ENCODE data around the gene PSME1. TPM values are rescaled to one million over a fixed set of nuclear protein-coding genes. Genes with fewer than 3 reads are reported as not detected.

Gene PSME1
- total and polyA plus RNA-seq, 2 of the 13 experiments (the other 11 are each of a cell fraction or from before 2014, with no cell fraction given) = 159 to 608 TPM

GRCh38 chr14:24160499-24160849, 24.5 kb downstream of the PSME1 start:
- Histone ChIP-seq H3K36me3 (replicated peaks in 1 of 2; ENCODE audit: control insufficient read depth in 1 of 2, insufficient read depth in 2 of 2, low read length in 2 of 2) (peaks cover 61 to 68% of the 10 kb centered on the region in 2 experiments), H3K79me2 (ENCODE audit: insufficient read depth, low read length) (peaks cover 5% of the 10 kb centered on the region), H3K9ac (ENCODE audit: insufficient read depth, low read depth, low read length) (no peak overlapping the region), H3K4me1 (ENCODE audit: insufficient read depth, low read length) (peaks cover 28% of the 10 kb centered on the region), H2AFZ (ENCODE audit: low read length) (no peak overlapping the region), H3K27ac (ENCODE audit: extremely low read length, insufficient read depth, low read length) (peak overlapping the region; percentile 24), H3K9me3 (ENCODE audit: low read length) (no peaks in the 10 kb centered on the region), H3K4me2 (ENCODE audit: low read depth, low read length) (peak overlapping the region; percentile 98; the same call in 1 of the 2 replicates), H4K20me1 (ENCODE audit: insufficient read depth, low read length) (no peaks in the 10 kb centered on the region), H3K4me3 (replicated peaks in 1 of 3; ENCODE audit: insufficient read depth in 1 of 3, low read depth in 2 of 3, low read length in 3 of 3) (no peak overlapping the region), H3K27me3 (ENCODE audit: control insufficient read depth in 1 of 2, insufficient read depth in 2 of 2, low read length in 2 of 2) (no peaks in the 10 kb centered on the region; a peak in 1 of 5 replicates)
- FAIRE-seq = no peak
- no TSS peak for BruUV-seq (replicated peaks)
- CTCF ChIA-PET (ENCODE audit: low intra/inter-chr PET ratio, low total read pairs) = interaction anchor here (1.2 to 2.4 kb wide), 8 partner anchors 21 to 147 kb away, joined by 4 to 12 read pairs (median 8); partner anchors contain the start of gene PSME1
- in situ Hi-C loops (cut with HindIII; ENCODE audit: extremely low pct_ligation_motif_present, low pct_unique_long_range_greater_than_20kb) (loop anchor here (5.0 kb wide), 1 partner anchor 103 kb away; no protein-coding TSS in a partner anchor), intact Hi-C loops (cut with micrococcal nuclease; ENCODE audit: unreplicated experiment) (no loop called here)
- ATAC-seq = no peak
- WGBS (ENCODE audit: low lambda C conversion rate) = 96% methylated on average over 4 of the region's 4 CpGs
- DNase-seq (ENCODE audit: low spot score) = no peak
- POLR2A ChIA-PET = interaction anchor here (1.0 to 11.8 kb wide), 35 partner anchors 9 to 1183 kb away, joined by 3 to 233 read pairs (median 11); partner anchors contain the start of genes ACIN1, C14orf119, CHMP4A and CIDEB
- TF ChIP-seq ZNF709 (CRISPR knock-in tag; IDR thresholded peaks at IDR 0.05) = 0 out of 2 replicates have a peak, but pooled peaks have one; percentile 31
- no peak for TF ChIP-seq STAG1 (CRISPR knock-in tag; IDR thresholded peaks at IDR 0.05)
- no peak for TF ChIP-seq ARNTL (CRISPR knock-in tag; IDR thresholded peaks at IDR 0.05)
- no peak for TF ChIP-seq MLLT10 (CRISPR knock-in tag; IDR thresholded peaks at IDR 0.05)
- 0 out of 2 replicates have a peak, but pooled peaks have one; percentile 12 for TF ChIP-seq ZNF235 (CRISPR knock-in tag; IDR thresholded peaks at IDR 0.05; ENCODE audit: borderline replicate concordance)
- no peak for TF ChIP-seq ZNF558 (CRISPR knock-in tag; IDR thresholded peaks at IDR 0.05; ENCODE audit: borderline replicate concordance)
- TF ChIP-seq DNMT1 (CRISPR knock-in tag; IDR thresholded peaks at IDR 0.05) = peak; percentile 34; the same call in 1 of the 2 replicates
- TF ChIP-seq AGO2 (optimal IDR thresholded peaks at IDR 0.05; ENCODE audit: low read depth, low read length) = no peak
- TF ChIP-seq, protein P1, sequence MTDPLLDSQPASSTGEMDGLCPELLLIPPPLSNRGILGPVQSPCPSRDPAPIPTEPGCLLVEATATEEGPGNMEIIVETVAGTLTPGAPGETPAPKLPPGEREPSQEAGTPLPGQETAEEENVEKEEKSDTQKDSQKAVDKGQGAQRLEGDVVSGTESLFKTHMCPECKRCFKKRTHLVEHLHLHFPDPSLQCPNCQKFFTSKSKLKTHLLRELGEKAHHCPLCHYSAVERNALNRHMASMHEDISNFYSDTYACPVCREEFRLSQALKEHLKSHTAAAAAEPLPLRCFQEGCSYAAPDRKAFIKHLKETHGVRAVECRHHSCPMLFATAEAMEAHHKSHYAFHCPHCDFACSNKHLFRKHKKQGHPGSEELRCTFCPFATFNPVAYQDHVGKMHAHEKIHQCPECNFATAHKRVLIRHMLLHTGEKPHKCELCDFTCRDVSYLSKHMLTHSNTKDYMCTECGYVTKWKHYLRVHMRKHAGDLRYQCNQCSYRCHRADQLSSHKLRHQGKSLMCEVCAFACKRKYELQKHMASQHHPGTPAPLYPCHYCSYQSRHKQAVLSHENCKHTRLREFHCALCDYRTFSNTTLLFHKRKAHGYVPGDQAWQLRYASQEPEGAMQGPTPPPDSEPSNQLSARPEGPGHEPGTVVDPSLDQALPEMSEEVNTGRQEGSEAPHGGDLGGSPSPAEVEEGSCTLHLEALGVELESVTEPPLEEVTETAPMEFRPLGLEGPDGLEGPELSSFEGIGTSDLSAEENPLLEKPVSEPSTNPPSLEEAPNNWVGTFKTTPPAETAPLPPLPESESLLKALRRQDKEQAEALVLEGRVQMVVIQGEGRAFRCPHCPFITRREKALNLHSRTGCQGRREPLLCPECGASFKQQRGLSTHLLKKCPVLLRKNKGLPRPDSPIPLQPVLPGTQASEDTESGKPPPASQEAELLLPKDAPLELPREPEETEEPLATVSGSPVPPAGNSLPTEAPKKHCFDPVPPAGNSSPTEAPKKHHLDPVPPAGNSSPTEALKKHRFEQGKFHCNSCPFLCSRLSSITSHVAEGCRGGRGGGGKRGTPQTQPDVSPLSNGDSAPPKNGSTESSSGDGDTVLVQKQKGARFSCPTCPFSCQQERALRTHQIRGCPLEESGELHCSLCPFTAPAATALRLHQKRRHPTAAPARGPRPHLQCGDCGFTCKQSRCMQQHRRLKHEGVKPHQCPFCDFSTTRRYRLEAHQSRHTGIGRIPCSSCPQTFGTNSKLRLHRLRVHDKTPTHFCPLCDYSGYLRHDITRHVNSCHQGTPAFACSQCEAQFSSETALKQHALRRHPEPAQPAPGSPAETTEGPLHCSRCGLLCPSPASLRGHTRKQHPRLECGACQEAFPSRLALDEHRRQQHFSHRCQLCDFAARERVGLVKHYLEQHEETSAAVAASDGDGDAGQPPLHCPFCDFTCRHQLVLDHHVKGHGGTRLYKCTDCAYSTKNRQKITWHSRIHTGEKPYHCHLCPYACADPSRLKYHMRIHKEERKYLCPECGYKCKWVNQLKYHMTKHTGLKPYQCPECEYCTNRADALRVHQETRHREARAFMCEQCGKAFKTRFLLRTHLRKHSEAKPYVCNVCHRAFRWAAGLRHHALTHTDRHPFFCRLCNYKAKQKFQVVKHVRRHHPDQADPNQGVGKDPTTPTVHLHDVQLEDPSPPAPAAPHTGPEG (CRISPR knock-in tag; IDR thresholded peaks at IDR 0.05) = no peak
- TF ChIP-seq ZNF780A (CRISPR knock-in tag; IDR thresholded peaks at IDR 0.05) = no peak
- TF ChIP-seq MZF1 (CRISPR knock-in tag; IDR thresholded peaks at IDR 0.05; ENCODE audit: borderline replicate concordance) = no peak
- TF ChIP-seq ZBTB42 (CRISPR knock-in tag; IDR thresholded peaks at IDR 0.05) = no peak
- TF ChIP-seq, protein P2, sequence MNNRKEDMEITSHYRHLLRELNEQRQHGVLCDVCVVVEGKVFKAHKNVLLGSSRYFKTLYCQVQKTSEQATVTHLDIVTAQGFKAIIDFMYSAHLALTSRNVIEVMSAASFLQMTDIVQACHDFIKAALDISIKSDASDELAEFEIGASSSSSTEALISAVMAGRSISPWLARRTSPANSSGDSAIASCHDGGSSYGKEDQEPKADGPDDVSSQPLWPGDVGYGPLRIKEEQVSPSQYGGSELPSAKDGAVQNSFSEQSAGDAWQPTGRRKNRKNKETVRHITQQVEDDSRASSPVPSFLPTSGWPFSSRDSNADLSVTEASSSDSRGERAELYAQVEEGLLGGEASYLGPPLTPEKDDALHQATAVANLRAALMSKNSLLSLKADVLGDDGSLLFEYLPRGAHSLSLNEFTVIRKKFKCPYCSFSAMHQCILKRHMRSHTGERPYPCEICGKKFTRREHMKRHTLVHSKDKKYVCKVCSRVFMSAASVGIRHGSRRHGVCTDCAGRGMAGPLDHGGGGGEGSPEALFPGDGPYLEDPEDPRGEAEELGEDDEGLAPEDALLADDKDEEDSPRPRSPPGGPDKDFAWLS (CRISPR knock-in tag; IDR thresholded peaks at IDR 0.05; ENCODE audit: borderline replicate concordance) = no peak
- no peak for TF ChIP-seq NFE2L2 (IDR thresholded peaks at IDR 0.05; ENCODE audit: low read length)
- TF ChIP-seq YEATS4 (CRISPR knock-in tag; IDR thresholded peaks at IDR 0.05; ENCODE audit: borderline replicate concordance) = no peak
- peak; percentile 62; the same call in 1 of the 2 replicates for TF ChIP-seq ZNF572 (CRISPR knock-in tag; IDR thresholded peaks at IDR 0.05)
- TF ChIP-seq NFYB (CRISPR knock-in tag; IDR thresholded peaks at IDR 0.05) = no peak
- TF ChIP-seq CHCHD3 (CRISPR knock-in tag; IDR thresholded peaks at IDR 0.05) = peak; percentile 92; the same call in 1 of the 2 replicates
- 0 out of 2 replicates have a peak, but pooled peaks have one; percentile 45 for TF ChIP-seq ZNF724P (CRISPR knock-in tag; IDR thresholded peaks at IDR 0.05; ENCODE audit: borderline replicate concordance)

All from HepG2 (cell line).